Trophoblast cell (in vitro differentiated cells and primary cell): ENCODE data around the gene RSPO3.
"Not testable (repeated sequence)": the region's sequence is repeated elsewhere in the genome, so short reads cannot be mapped to it uniquely, and the experiment has no call there.

ENCODE experiments used
- DNase-seq, 2 donors: peaks; one replicate each; pipeline ENCODE4 v3.0.0-alpha.2; 2016
- H2AFZ ChIP-seq: 2 replicates; pipeline ENCODE4 v1.6.1; 2013; ENCODE audit warnings: low read length, moderate library complexity, mild to moderate bottlenecking; ENCODE audit not compliant: insufficient read depth, poor library complexity
- H2AK5ac ChIP-seq: 2 replicates; pipeline ENCODE4 v1.6.1; 2013; ENCODE audit warnings: mild to moderate bottlenecking, low read length
- H2BK120ac ChIP-seq: 2 replicates; pipeline ENCODE4 v1.6.1; 2013; ENCODE audit warnings: low read length, mild to moderate bottlenecking, moderate library complexity; ENCODE audit not compliant: insufficient read depth, poor library complexity
- H2BK12ac ChIP-seq: 2 replicates; pipeline ENCODE4 v1.6.1; 2013; ENCODE audit warnings: mild to moderate bottlenecking, low read length, moderate library complexity
- H2BK5ac ChIP-seq: 2 replicates; pipeline ENCODE4 v1.6.1; 2013; ENCODE audit warnings: low read length, low read depth, moderate library complexity, mild to moderate bottlenecking; ENCODE audit not compliant: poor library complexity
- H3K14ac ChIP-seq: 2 replicates; pipeline ENCODE4 v1.6.1; 2013; ENCODE audit warnings: mild to moderate bottlenecking, low read length
- H3K18ac ChIP-seq: 2 replicates; pipeline ENCODE4 v1.6.1; 2013; ENCODE audit warnings: mild to moderate bottlenecking, low read length
- H3K23ac ChIP-seq: 2 replicates; pipeline ENCODE4 v1.6.1; 2013; ENCODE audit warnings: low read length
- H3K27ac ChIP-seq: 2 replicates; pipeline ENCODE4 v1.5.1; 2013; ENCODE audit warnings: low read depth, mild to moderate bottlenecking, inconsistent platforms, low read length, moderate library complexity
- H3K27me3 ChIP-seq: 2 replicates; pipeline ENCODE4 v1.6.1; 2013; ENCODE audit warnings: inconsistent platforms, mild to moderate bottlenecking, low read length, moderate library complexity; ENCODE audit not compliant: insufficient read depth
- H3K36me3 ChIP-seq, 2 experiments: 1 replicate in 1 of 2; 2 replicates in 1 of 2; pipeline ENCODE4 v1.6.1; 2013; ENCODE audit warnings: low read length in 2 of 2, mild to moderate bottlenecking in 2 of 2, moderate library complexity in 1 of 2; ENCODE audit not compliant: insufficient read depth in 2 of 2, control insufficient read depth in 1 of 2
- H3K4ac ChIP-seq: 2 replicates; pipeline ENCODE4 v1.6.1; 2013; ENCODE audit warnings: low read depth, mild to moderate bottlenecking, low read length, moderate library complexity
- H3K4me1 ChIP-seq, 2 experiments: 1 replicate in 1 of 2; 2 replicates in 1 of 2; pipeline ENCODE4 v1.6.1; 2013; ENCODE audit warnings: low read length in 2 of 2, mild to moderate bottlenecking in 2 of 2, moderate library complexity in 1 of 2; ENCODE audit not compliant: insufficient read depth in 2 of 2, control insufficient read depth in 1 of 2
- H3K4me2 ChIP-seq: 2 replicates; pipeline ENCODE4 v1.6.1; 2013; ENCODE audit warnings: inconsistent platforms, mild to moderate bottlenecking, low read length, moderate library complexity
- H3K4me3 ChIP-seq: 2 replicates; pipeline ENCODE4 v1.5.1; 2013; ENCODE audit warnings: mild to moderate bottlenecking, low read depth, low read length, inconsistent platforms
- H3K79me1 ChIP-seq: one replicate; pipeline ENCODE4 v1.6.1; 2013; ENCODE audit warnings: low read length
- H3K79me2 ChIP-seq: 2 replicates; pipeline ENCODE4 v1.6.1; 2013; ENCODE audit warnings: low read length, mild to moderate bottlenecking; ENCODE audit not compliant: control insufficient read depth, insufficient read depth, poor library complexity
- H3K9ac ChIP-seq: 2 replicates; pipeline ENCODE4 v1.6.1; 2013; ENCODE audit warnings: mild to moderate bottlenecking, low read length
- H3K9me3 ChIP-seq: 2 replicates; pipeline ENCODE4 v1.6.1; 2013; ENCODE audit warnings: low read depth, mild to moderate bottlenecking, control low read depth, inconsistent platforms, low read length; ENCODE audit not compliant: insufficient read depth
- H4K12ac ChIP-seq: 2 replicates; pipeline ENCODE4 v1.6.1; 2013; ENCODE audit warnings: low read depth, mild to moderate bottlenecking, low read length, moderate library complexity
- H4K8ac ChIP-seq: 2 replicates; pipeline ENCODE4 v1.6.1; 2013; ENCODE audit warnings: low read depth, mild to moderate bottlenecking, low read length, moderate library complexity
- H4K91ac ChIP-seq: one replicate; pipeline ENCODE4 v1.6.1; 2013; ENCODE audit warnings: low read depth, mild to moderate bottlenecking, low read length, moderate library complexity
- WGBS: extraction: QIAGEN DNeasy Blood & Tissue Kit; methylation state at CpG from one replicate; pipeline ENCODE4 v1.1.7; 2013; ENCODE audit warnings: missing lambda C conversion rate; ENCODE audit not compliant: insufficient read length, insufficient coverage; ENCODE audit errors: extremely low coverage; 5-methylcytosine and 5-hydroxymethylcytosine counted together

The RSPO3 gene

DNA sequence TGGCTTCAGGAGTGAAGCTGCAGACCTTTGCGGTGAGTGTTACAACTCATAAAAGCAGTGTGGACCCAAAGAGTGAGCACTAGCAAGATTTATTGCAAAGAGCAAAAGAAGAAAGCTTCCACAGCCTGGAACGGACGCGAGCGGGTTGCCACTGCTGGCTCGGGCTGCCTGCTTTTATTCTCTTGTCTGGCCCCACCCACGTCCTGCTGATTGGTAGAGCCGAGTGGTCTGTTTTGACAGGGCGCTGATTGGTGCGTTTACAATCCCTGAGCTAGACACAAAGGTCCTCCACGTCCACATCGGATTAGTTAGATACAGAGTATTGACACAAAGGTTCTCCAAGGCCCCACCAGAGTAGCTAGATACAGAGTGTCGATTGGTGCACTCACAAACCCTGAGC lies 95.6 kb downstream of the RSPO3 start:
- H3K9ac ChIP-seq, H2AK5ac ChIP-seq, H2BK5ac ChIP-seq, H4K8ac ChIP-seq, H3K4me3 ChIP-seq, H3K14ac ChIP-seq, H3K23ac ChIP-seq, H2BK120ac ChIP-seq, H3K4me1 ChIP-seq, H3K27ac ChIP-seq, H2AFZ ChIP-seq, H3K18ac ChIP-seq, H2BK12ac ChIP-seq, H4K12ac ChIP-seq, H3K36me3 ChIP-seq, H3K79me2 ChIP-seq, H4K91ac ChIP-seq, DNase-seq, H3K4ac ChIP-seq, H3K9me3 ChIP-seq, H3K79me1 ChIP-seq, H3K4me2 ChIP-seq, H3K27me3 ChIP-seq: not testable (repeated sequence)
- no CpG with 5 or more reads among the region's 13 CpGs for WGBS

DNA sequence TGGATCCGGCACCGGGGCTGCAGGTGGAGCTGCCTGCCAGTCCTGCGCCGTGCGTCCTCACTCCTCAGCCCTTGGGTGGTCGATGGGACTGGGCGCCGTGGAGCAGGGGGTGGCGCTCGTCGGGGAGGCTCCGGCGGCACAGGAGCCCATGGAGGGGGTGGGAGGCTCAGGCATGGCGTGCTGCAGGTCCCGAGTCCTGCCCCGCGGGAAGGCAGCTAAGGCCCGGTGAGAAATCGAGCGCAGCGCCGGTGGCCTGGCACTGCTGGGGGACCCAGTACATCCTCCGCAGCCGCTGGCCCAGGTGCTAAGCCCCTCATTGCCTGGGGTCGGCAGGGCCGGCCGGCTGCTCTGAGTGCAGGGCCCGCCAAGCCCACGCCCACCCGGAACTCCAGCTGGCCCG lies 96.1 kb downstream of the RSPO3 start:
- H3K79me1 ChIP-seq, H2BK120ac ChIP-seq, H3K9me3 ChIP-seq, H3K79me2 ChIP-seq, H3K36me3 ChIP-seq, H4K12ac ChIP-seq, H3K4ac ChIP-seq, H2AK5ac ChIP-seq, H4K91ac ChIP-seq, DNase-seq, H3K18ac ChIP-seq, H3K4me1 ChIP-seq, H3K23ac ChIP-seq, H3K27me3 ChIP-seq, H2BK5ac ChIP-seq, H3K9ac ChIP-seq, H4K8ac ChIP-seq, H3K27ac ChIP-seq, H3K4me2 ChIP-seq, H3K4me3 ChIP-seq, H2BK12ac ChIP-seq, H3K14ac ChIP-seq, H2AFZ ChIP-seq: not testable (repeated sequence)
- WGBS: no CpG with 5 or more reads among the region's 31 CpGs

DNA sequence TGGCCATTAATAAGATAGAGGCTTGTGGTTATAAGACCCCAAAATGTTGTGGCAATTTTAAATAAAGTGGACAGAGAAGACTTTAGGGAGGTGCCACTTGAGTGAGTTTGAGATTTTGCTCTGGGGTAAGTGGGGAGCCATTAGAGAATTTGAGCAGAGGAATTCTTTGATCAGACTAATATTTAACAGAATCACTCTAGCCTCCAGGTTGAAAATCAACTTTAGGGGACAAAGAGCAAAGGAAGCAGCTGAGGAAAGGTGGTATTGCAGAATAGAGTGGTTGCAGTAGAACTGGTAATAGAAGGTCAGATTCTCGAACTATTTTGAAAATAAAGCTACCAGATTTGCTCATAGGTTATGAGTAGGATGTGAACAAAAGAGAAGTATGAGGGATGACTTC lies 97.5 kb downstream of the RSPO3 start:
- Histone ChIP-seq H3K14ac (no peak overlapping the region), H3K4me2 (no peak overlapping the region), H2BK120ac (no peak overlapping the region), H3K79me1 (no peaks in the 10 kb centered on the region), H3K79me2 (no peaks in the 10 kb centered on the region), H3K23ac (no peak overlapping the region), H3K27ac (no peak overlapping the region), H3K36me3 (no peaks in the 10 kb centered on the region), H3K18ac (no peak overlapping the region), H3K4me3 (no peak overlapping the region), H4K12ac (no peak overlapping the region), H3K9ac (no peak overlapping the region), H2BK12ac (no peak overlapping the region), H4K8ac (no peak overlapping the region), H3K4me1 (no peaks in the 10 kb centered on the region), H2BK5ac (no peak overlapping the region), H3K4ac (no peak overlapping the region), H3K27me3 (no peaks in the 10 kb centered on the region), H2AFZ (no peak overlapping the region), H3K9me3 (no peaks in the 10 kb centered on the region), H4K91ac (no peak overlapping the region), H2AK5ac (no peak overlapping the region)
- no CpG with 5 or more reads among the region's 1 CpG for WGBS
- DNase-seq: no peak

DNA sequence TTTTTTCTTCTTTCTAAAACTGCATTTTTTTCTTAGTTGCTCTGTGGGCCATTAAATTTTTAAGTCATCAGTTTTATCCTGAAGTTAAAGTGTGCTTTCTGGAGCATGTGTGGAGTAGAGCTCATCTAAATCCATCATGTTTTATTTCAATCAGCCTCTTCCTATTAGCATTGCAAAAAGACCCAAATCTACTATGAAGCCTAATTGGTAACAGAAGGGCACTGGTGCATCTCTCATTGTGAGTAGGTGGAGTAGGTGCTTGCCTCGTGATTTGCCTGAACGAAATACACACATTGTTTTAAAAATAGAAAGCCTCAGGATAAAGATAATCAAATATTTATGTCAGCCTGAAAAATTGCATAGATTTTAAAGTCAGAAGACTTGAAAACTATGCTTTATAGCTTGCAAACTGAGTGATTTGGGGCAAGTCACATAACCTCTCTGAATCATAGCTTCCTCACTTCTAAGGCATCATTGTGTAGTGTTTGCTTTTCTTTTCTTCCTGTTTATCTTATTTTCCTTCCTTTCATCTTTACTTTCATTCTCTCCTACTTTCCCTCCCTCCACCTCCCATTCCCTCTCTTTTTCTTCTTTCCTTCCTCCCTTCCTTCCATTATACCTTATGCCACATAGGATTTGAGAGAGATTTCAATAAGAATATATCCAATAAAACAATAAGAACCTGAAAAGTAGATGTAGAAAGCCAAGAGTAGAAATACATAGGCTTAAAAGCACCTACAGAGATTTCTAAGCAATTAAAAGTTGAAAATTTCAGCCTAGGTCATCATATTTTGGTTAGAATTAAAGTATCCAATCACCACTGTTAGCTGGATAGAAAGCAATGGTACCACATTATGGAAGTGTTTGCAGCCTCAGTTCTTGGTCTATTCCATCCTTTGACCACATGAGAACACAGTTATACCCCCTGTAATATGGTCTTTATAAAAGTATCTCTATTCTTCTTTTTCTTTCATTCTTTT lies 98.6 kb downstream of the RSPO3 start:
- Histone ChIP-seq H3K4ac (no peak overlapping the region), H3K79me2 (no peaks in the 10 kb centered on the region), H3K4me1 (no peaks in the 10 kb centered on the region), H3K27me3 (no peaks in the 10 kb centered on the region), H3K14ac (no peak overlapping the region), H3K79me1 (no peaks in the 10 kb centered on the region), H2AFZ (no peak overlapping the region), H2BK12ac (no peak overlapping the region), H3K27ac (no peak overlapping the region), H3K4me3 (no peak overlapping the region), H2BK5ac (no peak overlapping the region), H2BK120ac (no peak overlapping the region), H2AK5ac (no peak overlapping the region), H3K36me3 (no peaks in the 10 kb centered on the region), H3K18ac (no peak overlapping the region), H3K4me2 (no peak overlapping the region), H4K8ac (no peak overlapping the region), H3K9me3 (no peaks in the 10 kb centered on the region), H4K12ac (no peak overlapping the region), H4K91ac (no peak overlapping the region), H3K23ac (no peak overlapping the region), H3K9ac (no peak overlapping the region)
- no peak for DNase-seq
- no CpG with 5 or more reads among the region's 2 CpGs for WGBS
